HFFc6 (cell line): ENCODE results near the gene WWC1. TPM values are rescaled to one million over a fixed set of nuclear protein-coding genes. Genes with fewer than 3 reads are reported as not detected.

Experiments
- DNase-seq: peaks from one replicate; pipeline ENCODE4 v3.0.0-alpha.2; 2018
- H3K27ac Mint-ChIP-seq: 2 replicates; pipeline ENCODE4 v1.8.0; 2020; ENCODE audit warnings: mild to moderate bottlenecking, mixed read lengths
- H3K27me3 Mint-ChIP-seq: 2 replicates; pipeline ENCODE4 v1.8.0; 2021; ENCODE audit warnings: mild to moderate bottlenecking, moderate library complexity, mixed read lengths; ENCODE audit not compliant: insufficient read depth
- H3K36me3 Mint-ChIP-seq: 2 replicates; pipeline ENCODE4 v1.8.0; 2021; ENCODE audit warnings: low read depth, mixed read lengths
- H3K4me1 Mint-ChIP-seq: 2 replicates; pipeline ENCODE4 v1.8.0; 2020; ENCODE audit warnings: low read depth, mixed read lengths
- H3K4me3 Mint-ChIP-seq: 2 replicates; pipeline ENCODE4 v1.8.0; 2020; ENCODE audit warnings: mild to moderate bottlenecking, moderate library complexity, mixed read lengths
- H3K9me3 Mint-ChIP-seq: 2 replicates; pipeline ENCODE4 v1.8.0; 2020; ENCODE audit warnings: mild to moderate bottlenecking, mixed read lengths
- CTCF ChIP-seq: fragments of 200-600 bp; sonication (generic); IDR thresholded peaks from 2 replicates; pipeline ENCODE4 v1.5.0; 2021; ENCODE audit warnings: antibody characterized with exemption, mild to moderate bottlenecking
- total RNA-seq, 6 experiments: library from RNA; stranded (reverse); fragmentation: NEBNext Ultra II Directional; extraction: Animal tissue kit (Norgen Biotek cat#: 25700); gene quantifications; 2 replicates in 1 of 6; 3 replicates in 5 of 6; pipeline ENCODE4 v1.2.3, GENCODE V29; 2021

The WWC1 gene
- total RNA-seq, 6 experiments from 2014 or later: 3.3 to 8.4 (median 7.2) TPM

GRCh38 chr5:168494057-168494555, 202.7 kb downstream of the WWC1 start:
- DNase-seq: no peak
- TF ChIP-seq CTCF: no peak
- H3K36me3 Mint-ChIP-seq: peaks cover 42% of the 10 kb centered on the region
- no peak overlapping the region for H3K27ac Mint-ChIP-seq
- no peaks in the 10 kb centered on the region for H3K9me3 Mint-ChIP-seq
- H3K4me3 Mint-ChIP-seq: no peak overlapping the region
- H3K27me3 Mint-ChIP-seq: no peaks in the 10 kb centered on the region
- peaks cover 10% of the 10 kb centered on the region for H3K4me1 Mint-ChIP-seq

GRCh38 chr5:168502563-168503237, 211.3 kb downstream of the WWC1 start:
- peaks cover 28% of the 10 kb centered on the region for H3K36me3 Mint-ChIP-seq
- no peak overlapping the region for H3K4me3 Mint-ChIP-seq
- no peaks in the 10 kb centered on the region for H3K4me1 Mint-ChIP-seq
- H3K27ac Mint-ChIP-seq: no peak overlapping the region
- no peak for TF ChIP-seq CTCF
- no peaks in the 10 kb centered on the region for H3K9me3 Mint-ChIP-seq
- H3K27me3 Mint-ChIP-seq: peaks cover 1% of the 10 kb centered on the region; the same call in 1 of the 2 replicates
- no peak for DNase-seq

- Mint-ChIP-seq H3K4me3 (no peak overlapping the region), H3K36me3 (peaks cover 71% of the 10 kb centered on the region)
- no peak for DNase-seq
Measured at GRCh38 chr5:168513861-168514428, 222.5 kb downstream of the WWC1 start.

More at GRCh38 chr5:168513861-168514428, 222.5 kb downstream of the WWC1 start:
- H3K27me3 Mint-ChIP-seq: no peaks in the 10 kb centered on the region; the same call in 1 of the 2 replicates
- TF ChIP-seq CTCF: no peak
- no peaks in the 10 kb centered on the region for H3K4me1 Mint-ChIP-seq
- H3K27ac Mint-ChIP-seq: no peak overlapping the region
- H3K9me3 Mint-ChIP-seq: peaks cover 20% of the 10 kb centered on the region

Other genes starting within 250 kb of the WWC1 start
- 100 to 1,000 TPM; 151 to 184 (median 168) TPM for gene RARS1, start 194.8 kb downstream of the WWC1 start, total RNA-seq
- not detected for gene FBLL1, start 237.7 kb downstream of the WWC1 start, total RNA-seq